MM.1S (cell line): ENCODE data around the gene AGAP1.

ENCODE experiments used
- CTCF ChIP-seq: fragments of 300-600 bp; sonication (generic); IDR thresholded peaks from 2 replicates; pipeline ENCODE4 v1.5.1; 2016; ENCODE audit warnings: antibody characterized with exemption, low read length, mixed read lengths
- EZH2 ChIP-seq: fragments of 300-600 bp; sonication (generic); optimal IDR thresholded peaks from 2 replicates; pipeline ENCODE3; 2017; ENCODE audit warnings: low read depth, mild to moderate bottlenecking, antibody characterized with exemption, low read length, mixed read lengths
- EZH2phosphoT487 ChIP-seq: fragments of 300-600 bp; sonication (generic); IDR thresholded peaks from 2 replicates; pipeline ENCODE4 v1.6.1; 2018; ENCODE audit warnings: antibody characterized with exemption, low read length

- TF ChIP-seq CTCF (no peak), EZH2 (no peak), EZH2phosphoT487 (no peak)
These were observed 614.2 kb downstream of the AGAP1 start for GRCh38 chr2:236107942-236108625.
